ENCODE measurements around the gene TNS2.

Gene TNS2

GRCh38 chr12:53014709-53015108 lies 35.2 kb upstream of the TNS2 start:
- no peak for TF ChIP-seq POLR2AphosphoS5 (IDR thresholded peaks at IDR 0.05; ENCODE audit: low read depth, low read length)
- TF ChIP-seq TAF1 (IDR thresholded peaks at IDR 0.05; ENCODE audit: borderline replicate concordance, insufficient read depth, low read length) = no peak
- TF ChIP-seq FOXP2 (optimal IDR thresholded peaks at IDR 0.05; ENCODE audit: borderline replicate concordance, extremely low read depth, extremely low read length, insufficient read depth) = no peak
- no peak for TF ChIP-seq REST (IDR thresholded peaks at IDR 0.05; ENCODE audit: insufficient read depth in 1 of 2, low read depth in 2 of 2, low read length in 2 of 2)
- no peak for TF ChIP-seq SIN3A (IDR thresholded peaks at IDR 0.05; ENCODE audit: borderline replicate concordance, insufficient read depth, low read length)

- TF ChIP-seq SIN3A (IDR thresholded peaks at IDR 0.05; ENCODE audit: borderline replicate concordance, insufficient read depth, low read length) (no peak), REST (IDR thresholded peaks at IDR 0.05; ENCODE audit: insufficient read depth in 1 of 2, low read depth in 2 of 2, low read length in 2 of 2) (no peak), FOXP2 (optimal IDR thresholded peaks at IDR 0.05; ENCODE audit: borderline replicate concordance, extremely low read depth, extremely low read length, insufficient read depth) (no peak), TAF1 (IDR thresholded peaks at IDR 0.05; ENCODE audit: borderline replicate concordance, insufficient read depth, low read length) (no peak), POLR2AphosphoS5 (IDR thresholded peaks at IDR 0.05; ENCODE audit: low read depth, low read length) (0 out of 2 replicates have a peak, but pooled peaks have one; percentile 40)
Observed at GRCh38 chr12:53025250-53025649, 24.6 kb upstream of the TNS2 start.

GRCh38 chr12:53031616-53032015 lies 18.2 kb upstream of the TNS2 start:
- no peak for TF ChIP-seq REST (IDR thresholded peaks at IDR 0.05; ENCODE audit: insufficient read depth in 1 of 2, low read depth in 2 of 2, low read length in 2 of 2)
- no peak for TF ChIP-seq SIN3A (IDR thresholded peaks at IDR 0.05; ENCODE audit: borderline replicate concordance, insufficient read depth, low read length)
- no peak for TF ChIP-seq POLR2AphosphoS5 (IDR thresholded peaks at IDR 0.05; ENCODE audit: low read depth, low read length)
- TF ChIP-seq FOXP2 (optimal IDR thresholded peaks at IDR 0.05; ENCODE audit: borderline replicate concordance, extremely low read depth, extremely low read length, insufficient read depth) = no peak
- TF ChIP-seq TAF1 (IDR thresholded peaks at IDR 0.05; ENCODE audit: borderline replicate concordance, insufficient read depth, low read length) = no peak

GRCh38 chr12:53034459-53034858 lies 15.4 kb upstream of the TNS2 start:
- TF ChIP-seq REST (IDR thresholded peaks at IDR 0.05; ENCODE audit: insufficient read depth in 1 of 2, low read depth in 2 of 2, low read length in 2 of 2) (no peak), FOXP2 (optimal IDR thresholded peaks at IDR 0.05; ENCODE audit: borderline replicate concordance, extremely low read depth, extremely low read length, insufficient read depth) (no peak), TAF1 (IDR thresholded peaks at IDR 0.05; ENCODE audit: borderline replicate concordance, insufficient read depth, low read length) (no peak), SIN3A (IDR thresholded peaks at IDR 0.05; ENCODE audit: borderline replicate concordance, insufficient read depth, low read length) (no peak), POLR2AphosphoS5 (IDR thresholded peaks at IDR 0.05; ENCODE audit: low read depth, low read length) (no peak)

GRCh38 chr12:53036802-53037201 lies 13.1 kb upstream of the TNS2 start:
- TF ChIP-seq FOXP2 (optimal IDR thresholded peaks at IDR 0.05; ENCODE audit: borderline replicate concordance, extremely low read depth, extremely low read length, insufficient read depth) (no peak), POLR2AphosphoS5 (IDR thresholded peaks at IDR 0.05; ENCODE audit: low read depth, low read length) (no peak), TAF1 (IDR thresholded peaks at IDR 0.05; ENCODE audit: borderline replicate concordance, insufficient read depth, low read length) (no peak), REST (IDR thresholded peaks at IDR 0.05; ENCODE audit: insufficient read depth in 1 of 2, low read depth in 2 of 2, low read length in 2 of 2) (no peak), SIN3A (IDR thresholded peaks at IDR 0.05; ENCODE audit: borderline replicate concordance, insufficient read depth, low read length) (no peak)

Data from PFSK-1 (cell line).